Lower leg skin (tissue), 4 donors: Measurements from ENCODE around the gene WDFY4. TPM values are rescaled to one million over a fixed set of nuclear protein-coding genes. Genes with fewer than 3 reads are reported as not detected.

ENCODE experiments used
- DNase-seq, 2 donors: peaks; one replicate each; pipeline ENCODE4 v3.0.0-alpha.2; 2019; ENCODE audit warnings: low spot score in 2 of 2
- H3K4me3 ChIP-seq: fragments of 200-600 bp; sonication (generic); 2 replicates; pipeline ENCODE4 v1.5.1; 2017; ENCODE audit warnings: mild to moderate bottlenecking, low read depth; ENCODE audit not compliant: poor library complexity, severe bottlenecking
- POLR2A ChIP-seq, 2 donors: fragments of 450-650 bp; IDR thresholded peaks; one replicate each; pipeline ENCODE4 v1.6.1; 2016 to 2017; ENCODE audit warnings: antibody characterized with exemption in 2 of 2, mild to moderate bottlenecking in 1 of 2, moderate library complexity in 1 of 2
- WGBS, 2 donors: methylation state at CpG; one replicate each; pipeline ENCODE4 v1.1.5; 2018; 5-methylcytosine and 5-hydroxymethylcytosine counted together
- intact Hi-C: fragments of 100-400 bp; cut with DNase I; formaldehyde crosslinking; loops from one replicate; pipeline ENCODE4 v1.15.0; 2023; ENCODE audit warnings: low total_unique reads
- total RNA-seq, 4 donors: library from RNA; depleted of rRNA; stranded (reverse); fragments of >200 nt; gene quantifications; one replicate each; pipeline ENCODE4 v1.1.0, GENCODE V29; 2016
- TF ChIP-seq, protein P1 (sequence below), 3 donors: fragments of 450-650 bp; IDR thresholded peaks; one replicate each; pipeline ENCODE4 v1.5.1; 2016; ENCODE audit warnings: antibody characterized with exemption in 3 of 3, mild to moderate bottlenecking in 3 of 3, moderate library complexity in 2 of 3

WDFY4 gene
- total RNA-seq, 4 donors from 2014 or later = 0.91 to 4.2 (median 1.1) TPM

GRCh38 chr10:48742891-48743860 lies 58.5 kb downstream of the WDFY4 start:
- whole genome bisulfite sequencing, 2 donors = 90 to 92% methylated on average over 17 to 18 of the region's 18 CpGs
- DNase-seq = peak in 1 of 2 donors; percentile 68
- no peak overlapping the region for H3K4me3 ChIP-seq
- intact Hi-C loops = no loop called here
- TF ChIP-seq, protein P1, sequence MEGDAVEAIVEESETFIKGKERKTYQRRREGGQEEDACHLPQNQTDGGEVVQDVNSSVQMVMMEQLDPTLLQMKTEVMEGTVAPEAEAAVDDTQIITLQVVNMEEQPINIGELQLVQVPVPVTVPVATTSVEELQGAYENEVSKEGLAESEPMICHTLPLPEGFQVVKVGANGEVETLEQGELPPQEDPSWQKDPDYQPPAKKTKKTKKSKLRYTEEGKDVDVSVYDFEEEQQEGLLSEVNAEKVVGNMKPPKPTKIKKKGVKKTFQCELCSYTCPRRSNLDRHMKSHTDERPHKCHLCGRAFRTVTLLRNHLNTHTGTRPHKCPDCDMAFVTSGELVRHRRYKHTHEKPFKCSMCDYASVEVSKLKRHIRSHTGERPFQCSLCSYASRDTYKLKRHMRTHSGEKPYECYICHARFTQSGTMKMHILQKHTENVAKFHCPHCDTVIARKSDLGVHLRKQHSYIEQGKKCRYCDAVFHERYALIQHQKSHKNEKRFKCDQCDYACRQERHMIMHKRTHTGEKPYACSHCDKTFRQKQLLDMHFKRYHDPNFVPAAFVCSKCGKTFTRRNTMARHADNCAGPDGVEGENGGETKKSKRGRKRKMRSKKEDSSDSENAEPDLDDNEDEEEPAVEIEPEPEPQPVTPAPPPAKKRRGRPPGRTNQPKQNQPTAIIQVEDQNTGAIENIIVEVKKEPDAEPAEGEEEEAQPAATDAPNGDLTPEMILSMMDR (IDR thresholded peaks at IDR 0.05) = no peak
- TF ChIP-seq POLR2A (IDR thresholded peaks at IDR 0.05) = no peak

GRCh38 chr10:48744587-48744986 lies 59.9 kb downstream of the WDFY4 start:
- H3K4me3 ChIP-seq = no peak overlapping the region
- DNase-seq = no peak
- TF ChIP-seq, protein P1 (IDR thresholded peaks at IDR 0.05) = no peak
- TF ChIP-seq POLR2A (IDR thresholded peaks at IDR 0.05) = no peak
- intact Hi-C loops = no loop called here
- WGBS, 2 donors = 90 to 91% methylated on average over 6 of the region's 6 CpGs

- 71 to 77% methylated on average over 27 of the region's 27 CpGs for WGBS, 2 donors
- no peak overlapping the region for H3K4me3 ChIP-seq
- TF ChIP-seq, protein P1 (IDR thresholded peaks at IDR 0.05) = no peak
- TF ChIP-seq POLR2A (IDR thresholded peaks at IDR 0.05) = no peak
- intact Hi-C loops = no loop called here
- no peak for DNase-seq
Observed at GRCh38 chr10:48745662-48746245, 61.1 kb downstream of the WDFY4 start.

DNA sequence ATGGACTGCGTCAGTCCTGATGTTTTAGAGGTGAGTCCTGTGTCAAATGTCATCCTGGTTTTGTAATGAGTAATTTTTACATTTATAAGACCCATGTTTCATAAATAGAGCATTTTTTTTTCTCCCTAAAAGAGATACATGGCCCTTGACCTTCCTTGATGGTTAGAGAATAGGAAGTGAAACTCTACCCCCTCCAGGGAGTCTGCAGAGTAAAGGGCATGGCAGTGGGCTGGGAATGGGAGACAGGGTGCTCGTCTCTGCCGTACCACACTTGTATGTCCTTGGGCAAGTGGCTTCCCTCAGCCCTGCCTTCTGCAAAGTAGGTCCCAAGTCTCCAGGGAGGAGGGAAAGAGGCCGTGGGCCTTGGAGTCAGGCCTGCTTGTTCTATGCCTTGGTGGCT lies 63.9 kb downstream of the WDFY4 start:
- intact Hi-C loops = no loop called here
- DNase-seq = peak in 1 of 2 donors; percentile 43
- no peak for TF ChIP-seq POLR2A (IDR thresholded peaks at IDR 0.05)
- TF ChIP-seq, protein P1 (IDR thresholded peaks at IDR 0.05) = no peak
- 70 to 74% methylated on average over 4 of the region's 4 CpGs for WGBS, 2 donors
- no peak overlapping the region for H3K4me3 ChIP-seq

- TF ChIP-seq, protein P1 (IDR thresholded peaks at IDR 0.05) = no peak
- no peak for TF ChIP-seq POLR2A (IDR thresholded peaks at IDR 0.05)
- 100% methylated on average over 1 of the region's 1 CpG for WGBS, 2 donors
- no peak overlapping the region for H3K4me3 ChIP-seq
- peak in 1 of 2 donors; percentile 37 for DNase-seq
- intact Hi-C loops = no loop called here
Observed at GRCh38 chr10:48749254-48749787, 64.6 kb downstream of the WDFY4 start.
